IMR-90 (cell line): ENCODE results near the gene APLF. TPM values are rescaled to one million over a fixed set of nuclear protein-coding genes. Genes with fewer than 3 reads are reported as not detected.

ENCODE experiments used
- ATAC-seq: fragments of 200-7000 bp; cut with Tn5 transposase; 2 replicates; pipeline ENCODE4 v1.9.1; 2020; ENCODE audit warnings: low read depth, mild to moderate bottlenecking, moderate library complexity
- BruUV-seq: library from RNA; stranded (reverse); fragments of 400-500 nt; replicated peaks from 2 replicates; lab custom pipeline; 2021; lab: Mats Ljungman, UMichigan
- CTCF ChIA-PET: fragments of 300-600 bp; formaldehyde crosslinking; extraction: SDS; loops from one replicate; lab custom pipeline; 2021; ENCODE audit warnings: antibody characterized with exemption; lab: Yijun Ruan, JAX
- POLR2A ChIA-PET: fragments of 300-600 bp; sonication (Branson Sonifier 250); formaldehyde crosslinking; loops from one replicate; lab custom pipeline; 2022; ENCODE audit warnings: antibody characterized with exemption; ENCODE audit not compliant: unreplicated experiment; lab: Charles Lee
- DNase-seq: peaks from one replicate; pipeline ENCODE4 v3.0.0; 2013
- H2AFZ ChIP-seq: replicated peaks from 2 replicates; pipeline ENCODE3; 2013; ENCODE audit warnings: low read length, mild to moderate bottlenecking; ENCODE audit not compliant: poor library complexity
- H2AK5ac ChIP-seq: 2 replicates; pipeline ENCODE4 v1.6.1; 2013; ENCODE audit warnings: low read depth, low read length, inconsistent platforms
- H2AK9ac ChIP-seq: replicated peaks from 2 replicates; pipeline ENCODE3; 2013; ENCODE audit warnings: mild to moderate bottlenecking, low read depth, low read length, moderate library complexity; ENCODE audit not compliant: poor library complexity
- H2BK120ac ChIP-seq: 2 replicates; pipeline ENCODE4 v1.6.1; 2013; ENCODE audit warnings: low read depth, low read length, inconsistent platforms
- H2BK15ac ChIP-seq: 3 replicates; pipeline ENCODE4 v1.6.1; 2013; ENCODE audit warnings: low read depth, low read length, inconsistent platforms
- H2BK20ac ChIP-seq: 2 replicates; pipeline ENCODE4 v1.6.1; 2013; ENCODE audit warnings: low read depth, mild to moderate bottlenecking, inconsistent platforms, low read length, moderate library complexity
- H2BK5ac ChIP-seq: 2 replicates; pipeline ENCODE4 v1.6.1; 2013; ENCODE audit warnings: mild to moderate bottlenecking, low read depth, low read length, inconsistent platforms; ENCODE audit not compliant: poor library complexity, severe bottlenecking
- H3K14ac ChIP-seq: replicated peaks from 2 replicates; pipeline ENCODE4 v1.6.1; 2013; ENCODE audit warnings: low read depth, low read length, inconsistent platforms
- H3K18ac ChIP-seq: 2 replicates; pipeline ENCODE4 v1.6.1; 2013; ENCODE audit warnings: low read depth, low read length, control low read depth
- H3K23ac ChIP-seq: 2 replicates; pipeline ENCODE4 v1.6.1; 2013; ENCODE audit warnings: low read depth, low read length, inconsistent platforms
- H3K27ac ChIP-seq: 2 replicates; pipeline ENCODE4 v1.5.1; 2013; ENCODE audit warnings: mild to moderate bottlenecking, control low read depth, low read length; ENCODE audit not compliant: insufficient read depth
- H3K27me3 ChIP-seq: 2 replicates; pipeline ENCODE4 v1.6.1; 2013; ENCODE audit warnings: low read length; ENCODE audit not compliant: control insufficient read depth, insufficient read depth
- H3K36me3 ChIP-seq: 2 replicates; pipeline ENCODE4 v1.6.1; 2013; ENCODE audit warnings: low read length, mixed read lengths; ENCODE audit not compliant: control insufficient read depth, insufficient read depth
- H3K4ac ChIP-seq: 2 replicates; pipeline ENCODE4 v1.6.1; 2013; ENCODE audit warnings: low read depth, low read length, inconsistent platforms
- H3K4me1 ChIP-seq: 2 replicates; pipeline ENCODE4 v1.6.1; 2013; ENCODE audit warnings: low read length, mixed read lengths; ENCODE audit not compliant: control insufficient read depth, insufficient read depth
- H3K4me2 ChIP-seq: 2 replicates; pipeline ENCODE4 v1.6.1; 2013; ENCODE audit warnings: low read depth, mild to moderate bottlenecking, control low read depth, low read length, moderate library complexity
- H3K4me3 ChIP-seq: 2 replicates; pipeline ENCODE4 v1.5.1; 2013; ENCODE audit warnings: low read depth, mild to moderate bottlenecking, control low read depth, low read length, moderate library complexity; ENCODE audit not compliant: insufficient read depth
- H3K56ac ChIP-seq: 2 replicates; pipeline ENCODE4 v1.6.1; 2013; ENCODE audit warnings: low read length, inconsistent platforms; ENCODE audit not compliant: insufficient read depth; ENCODE audit errors: extremely low read depth
- H3K79me1 ChIP-seq, 2 experiments: 2 replicates each; pipeline ENCODE4 v1.6.1; 2013; ENCODE audit warnings: low read length in 2 of 2, inconsistent platforms in 1 of 2, low read depth in 1 of 2
- H3K9ac ChIP-seq: 2 replicates; pipeline ENCODE4 v1.6.1; 2013; ENCODE audit warnings: low read depth, low read length, control low read depth
- H3K9me1 ChIP-seq: 2 replicates; pipeline ENCODE4 v1.6.1; 2013; ENCODE audit warnings: low read length, inconsistent platforms; ENCODE audit not compliant: insufficient read depth
- H3K9me3 ChIP-seq: 2 replicates; pipeline ENCODE4 v1.6.1; 2013; ENCODE audit warnings: low read length; ENCODE audit not compliant: control insufficient read depth, insufficient read depth
- H4K20me1 ChIP-seq: 2 replicates; pipeline ENCODE4 v1.6.1; 2013; ENCODE audit warnings: low read length, inconsistent platforms; ENCODE audit not compliant: insufficient read depth
- H4K5ac ChIP-seq: 2 replicates; pipeline ENCODE4 v1.6.1; 2013; ENCODE audit warnings: mild to moderate bottlenecking, low read depth, low read length, control low read depth
- H4K8ac ChIP-seq, 2 experiments: 2 replicates each; pipeline ENCODE4 v1.6.1; 2013; ENCODE audit warnings: low read depth in 2 of 2, low read length in 2 of 2, control low read depth in 1 of 2, inconsistent platforms in 1 of 2
- H4K91ac ChIP-seq: 2 replicates; pipeline ENCODE4 v1.6.1; 2013; ENCODE audit warnings: low read depth, low read length, inconsistent platforms; ENCODE audit not compliant: insufficient read depth
- BHLHE40 ChIP-seq: fragments of 150-350 bp; IDR thresholded peaks from 2 replicates; pipeline ENCODE4 v1.6.1; 2016; ENCODE audit warnings: mild to moderate bottlenecking, low read depth, low read length
- CHD1 ChIP-seq: IDR thresholded peaks from 2 replicates; pipeline ENCODE4 v1.6.1; 2012; ENCODE audit warnings: low read depth, low read length, improper control_type of control experiment
- CTCF ChIP-seq: conservative IDR thresholded peaks from 2 replicates; pipeline ENCODE4 v1.5.1; 2012; ENCODE audit warnings: mild to moderate bottlenecking, low read depth, low read length, improper control_type of control experiment
- FOS ChIP-seq: fragments of 150-350 bp; IDR thresholded peaks from 2 replicates; pipeline ENCODE4 v1.6.1; 2016; ENCODE audit warnings: low read depth, low read length
- MAZ ChIP-seq: IDR thresholded peaks from 2 replicates; pipeline ENCODE4 v1.6.1; 2012; ENCODE audit warnings: low read depth, mild to moderate bottlenecking, low read length, improper control_type of control experiment, moderate library complexity, borderline replicate concordance
- RAD21 ChIP-seq: IDR thresholded peaks from 2 replicates; pipeline ENCODE4 v1.6.1; 2012; ENCODE audit warnings: low read length, improper control_type of control experiment
- RCOR1 ChIP-seq: IDR thresholded peaks from 2 replicates; pipeline ENCODE4 v1.6.1; 2012; ENCODE audit warnings: mild to moderate bottlenecking, low read length, improper control_type of control experiment; ENCODE audit not compliant: insufficient replicate concordance
- WGBS, 2 experiments: methylation state at CpG; one replicate each; pipeline versions ENCODE4 v1.1.5 to v1.1.7; 2013; ENCODE audit warnings: missing lambda C conversion rate in 2 of 2; ENCODE audit not compliant: insufficient read length in 1 of 2; ENCODE audit errors: extremely low coverage in 2 of 2; 5-methylcytosine and 5-hydroxymethylcytosine counted together
- dilution Hi-C: fragments of 300-500 bp; cut with HindIII; formaldehyde crosslinking; loops from one replicate; pipeline ENCODE4 v1.14.3; 2018; ENCODE audit warnings: low sequenced_read_pairs; ENCODE audit not compliant: unreplicated experiment
- in situ Hi-C: fragments of 300-500 bp; cut with MboI; formaldehyde crosslinking; loops from 3 replicates; pipeline ENCODE4 v1.14.3; 2019; ENCODE audit warnings: low sequenced_read_pairs, inconsistent platforms, mixed read lengths
- intact Hi-C: fragments of 100-400 bp; cut with micrococcal nuclease; formaldehyde crosslinking; loops from 2 replicates; pipeline ENCODE4 v1.10.0; 2022
- polyA plus RNA-seq, 3 experiments: library from polyadenylated mRNA; depleted of rRNA; stranded (reverse); fragments of >200 nt; gene quantifications; 2 replicates each; pipeline ENCODE4 v1.2.3, GENCODE V29; 2012; ENCODE audit warnings: low replicate concordance in 1 of 3
- total RNA-seq: library from RNA; depleted of rRNA; stranded (reverse); fragments of >200 nt; gene quantifications from 2 replicates; pipeline ENCODE4 v1.2.3, GENCODE V29; 2012

The APLF gene
- total and polyA plus RNA-seq, 2 of the 4 experiments (the other 2 are of a cell fraction): 1.5 to 2.3 TPM

- no TSS peak for BruUV-seq
- Histone ChIP-seq H3K4ac (no peak overlapping the region), H3K36me3 (no peaks in the 10 kb centered on the region), H3K27ac (no peak overlapping the region), H3K56ac (no peak overlapping the region), H3K4me2 (no peak overlapping the region), H2BK15ac (no peak overlapping the region), H4K91ac (no peak overlapping the region), H3K14ac (no peak overlapping the region), H2BK20ac (no peak overlapping the region), H3K27me3 (peaks cover 3% of the 10 kb centered on the region), H4K8ac (no peak overlapping the region), H2AK9ac (no peak overlapping the region), H3K9me3 (no peaks in the 10 kb centered on the region), H3K23ac (no peak overlapping the region), H2AK5ac (no peak overlapping the region), H4K20me1 (no peaks in the 10 kb centered on the region), H2BK5ac (no peak overlapping the region), H2BK120ac (no peak overlapping the region), H3K4me3 (no peak overlapping the region), H3K79me1 (no peaks in the 10 kb centered on the region), H4K5ac (no peak overlapping the region), H3K9me1 (no peaks in the 10 kb centered on the region), H3K4me1 (no peaks in the 10 kb centered on the region), H3K9ac (no peak overlapping the region), H3K18ac (no peak overlapping the region), H2AFZ (no peak overlapping the region)
- intact Hi-C loops (no loop called here), in situ Hi-C loops (no loop called here), dilution Hi-C loops (no loop called here)
- DNase-seq (no peak), ATAC-seq (no peak)
- WGBS, 2 experiments: no CpG with 5 or more reads among the region's 5 CpGs
- ChIA-PET CTCF (no interaction called here), POLR2A (no interaction called here)
- TF ChIP-seq CTCF: no peak
- no peak for TF ChIP-seq CHD1
- no peak for TF ChIP-seq RCOR1
- no peak for TF ChIP-seq RAD21
- TF ChIP-seq MAZ: no peak
- no peak for TF ChIP-seq BHLHE40
- TF ChIP-seq FOS: no peak
Measured at GRCh38 chr2:68612765-68613519, 145.6 kb downstream of the APLF start.
